ENCODE data around the gene XPO6.

The XPO6 gene

GRCh38 chr16:28140788-28141618 is 70.8 kb downstream of the XPO6 start:
- no peak overlapping the region for H3K9ac ChIP-seq (ENCODE audit: low read length in 5 of 5)
- no peak overlapping the region for H3K4me3 ChIP-seq (ENCODE audit: low read depth in 1 of 5, low read length in 5 of 5)
- H3K27me3 ChIP-seq (ENCODE audit: control insufficient read depth in 5 of 5, insufficient read depth in 4 of 5, low read length in 5 of 5) = no peaks in the 10 kb centered on the region
- H3K9me3 ChIP-seq (ENCODE audit: control insufficient read depth in 5 of 5, low read length in 5 of 5) = no peaks in the 10 kb centered on the region
- peaks cover 23 to 64% (median 33%) of the 10 kb centered on the region in 5 donors for H3K36me3 ChIP-seq (ENCODE audit: control insufficient read depth in 5 of 5, insufficient read depth in 5 of 5, low read length in 5 of 5)
- H3K27ac ChIP-seq (ENCODE audit: low read depth, low read length) = no peak overlapping the region
- peaks cover 0 to 7% (median 0%) of the 10 kb centered on the region in 5 donors for H3K4me1 ChIP-seq (ENCODE audit: control insufficient read depth in 5 of 5, insufficient read depth in 5 of 5, low read length in 5 of 5)

GRCh38 chr16:28139530-28139929 is 72.2 kb downstream of the XPO6 start:
- H3K36me3 ChIP-seq (ENCODE audit: control insufficient read depth in 5 of 5, insufficient read depth in 5 of 5, low read length in 5 of 5) = peaks cover 19 to 59% (median 30%) of the 10 kb centered on the region in 5 donors
- no peak overlapping the region for H3K9ac ChIP-seq (ENCODE audit: low read length in 5 of 5)
- peaks cover 0 to 7% (median 0%) of the 10 kb centered on the region in 5 donors for H3K4me1 ChIP-seq (ENCODE audit: control insufficient read depth in 5 of 5, insufficient read depth in 5 of 5, low read length in 5 of 5)
- H3K4me3 ChIP-seq (ENCODE audit: low read depth in 1 of 5, low read length in 5 of 5) = no peak overlapping the region
- no peak overlapping the region for H3K27ac ChIP-seq (ENCODE audit: low read depth, low read length)
- no peaks in the 10 kb centered on the region for H3K27me3 ChIP-seq (ENCODE audit: control insufficient read depth in 5 of 5, insufficient read depth in 4 of 5, low read length in 5 of 5)
- no peaks in the 10 kb centered on the region for H3K9me3 ChIP-seq (ENCODE audit: control insufficient read depth in 5 of 5, low read length in 5 of 5)

DNA sequence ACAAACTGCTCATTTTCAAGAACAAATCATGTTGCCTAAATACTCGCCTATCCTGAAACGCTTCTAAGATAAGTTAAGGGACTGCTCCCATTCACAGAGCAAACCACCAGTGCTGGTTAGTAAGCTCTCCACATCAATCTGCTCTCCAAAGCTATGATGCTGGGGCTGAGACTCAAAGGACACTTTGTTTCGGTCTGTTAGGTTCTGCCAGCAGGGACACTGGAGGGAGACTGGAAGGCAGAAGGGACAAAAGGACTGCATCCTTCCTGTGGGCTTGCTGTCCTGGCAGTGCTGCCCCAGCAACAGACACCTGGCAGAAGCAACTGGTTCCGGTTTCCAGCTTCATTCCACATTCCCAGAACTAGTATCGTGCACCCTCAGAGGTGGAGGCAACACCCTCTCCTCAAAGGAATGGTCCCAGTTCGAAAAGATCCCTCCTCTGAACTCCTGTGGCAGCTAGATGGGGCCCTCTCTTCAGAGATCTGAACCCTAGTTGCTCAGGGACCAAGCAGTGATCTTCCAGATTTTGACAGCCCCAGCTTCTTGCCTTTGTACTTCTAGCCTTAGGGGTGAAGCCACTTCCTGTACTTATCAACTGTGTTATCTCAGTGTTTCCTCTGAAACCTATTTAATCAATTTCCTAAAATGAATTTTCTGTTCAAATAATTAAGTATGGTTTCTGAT is 74.9 kb downstream of the XPO6 start:
- Histone ChIP-seq H3K4me3 (ENCODE audit: low read depth in 1 of 5, low read length in 5 of 5) (no peak overlapping the region), H3K27me3 (ENCODE audit: control insufficient read depth in 5 of 5, insufficient read depth in 4 of 5, low read length in 5 of 5) (no peaks in the 10 kb centered on the region), H3K36me3 (ENCODE audit: control insufficient read depth in 5 of 5, insufficient read depth in 5 of 5, low read length in 5 of 5) (peaks cover 22 to 67% (median 46%) of the 10 kb centered on the region in 5 donors), H3K27ac (ENCODE audit: low read depth, low read length) (no peak overlapping the region), H3K4me1 (ENCODE audit: control insufficient read depth in 5 of 5, insufficient read depth in 5 of 5, low read length in 5 of 5) (peaks cover 0 to 2% (median 0%) of the 10 kb centered on the region in 5 donors), H3K9ac (ENCODE audit: low read length in 5 of 5) (no peak overlapping the region), H3K9me3 (ENCODE audit: control insufficient read depth in 5 of 5, low read length in 5 of 5) (no peaks in the 10 kb centered on the region)

DNA sequence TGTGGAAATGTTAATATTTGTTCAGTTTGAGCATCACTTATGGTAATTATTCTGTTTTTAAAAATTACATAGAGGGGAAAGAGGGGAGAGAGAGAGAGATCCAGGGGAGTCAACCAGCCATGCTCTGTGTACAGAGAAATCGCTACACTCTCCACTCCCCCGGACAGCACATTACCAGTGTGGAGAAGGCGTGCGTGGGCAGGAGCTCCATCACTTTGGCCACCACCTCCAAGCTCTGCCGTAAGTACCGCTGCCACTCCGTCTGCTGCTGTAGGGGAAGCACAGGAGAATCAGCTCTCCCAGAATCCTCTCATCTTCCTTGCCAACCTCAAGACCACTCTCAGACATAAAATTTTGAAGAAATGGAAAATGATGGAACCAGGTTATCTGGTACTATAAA is 78.1 kb downstream of the XPO6 start:
- H3K9me3 ChIP-seq (ENCODE audit: control insufficient read depth in 5 of 5, low read length in 5 of 5) = no peaks in the 10 kb centered on the region
- peaks cover 15 to 82% (median 63%) of the 10 kb centered on the region in 5 donors for H3K36me3 ChIP-seq (ENCODE audit: control insufficient read depth in 5 of 5, insufficient read depth in 5 of 5, low read length in 5 of 5)
- H3K9ac ChIP-seq (ENCODE audit: low read length in 5 of 5) = no peak overlapping the region
- H3K4me1 ChIP-seq (ENCODE audit: control insufficient read depth in 5 of 5, insufficient read depth in 5 of 5, low read length in 5 of 5) = peaks cover 0 to 3% (median 0%) of the 10 kb centered on the region in 5 donors
- no peaks in the 10 kb centered on the region for H3K27me3 ChIP-seq (ENCODE audit: control insufficient read depth in 5 of 5, insufficient read depth in 4 of 5, low read length in 5 of 5)
- H3K27ac ChIP-seq (ENCODE audit: low read depth, low read length) = no peak overlapping the region
- H3K4me3 ChIP-seq (ENCODE audit: low read depth in 1 of 5, low read length in 5 of 5) = no peak overlapping the region

DNA sequence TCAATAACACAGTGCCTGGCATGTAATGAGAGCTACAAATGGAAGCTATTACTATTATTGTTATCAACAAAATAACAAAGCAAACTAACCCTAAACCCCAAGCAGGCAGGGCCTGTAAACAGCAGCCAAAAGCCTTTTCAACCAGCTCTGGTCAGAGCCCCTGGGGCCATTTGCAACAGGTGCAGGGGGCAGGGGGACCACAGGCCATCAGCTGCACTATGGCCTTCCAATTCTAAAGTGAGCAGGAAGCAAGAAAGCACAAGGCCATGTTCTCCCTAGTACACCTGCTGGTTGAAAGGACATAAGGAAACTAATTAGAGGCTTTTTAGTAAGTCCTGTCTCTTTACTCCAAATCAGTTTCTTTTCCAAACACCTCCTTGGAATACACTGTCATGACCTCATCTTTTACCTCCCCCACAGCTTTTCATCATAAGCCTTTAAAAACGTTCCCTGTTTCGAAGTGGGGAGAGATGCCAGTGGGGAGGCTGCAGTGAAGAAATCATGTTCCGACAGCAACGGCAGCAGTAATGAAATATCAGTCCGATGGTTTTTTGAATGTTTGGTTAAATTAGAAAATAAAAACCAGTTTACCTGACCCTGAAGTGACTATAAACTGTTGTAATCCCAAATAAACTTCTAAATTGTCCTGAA is 79.9 kb downstream of the XPO6 start:
- no peak overlapping the region for H3K4me3 ChIP-seq (ENCODE audit: low read depth in 1 of 5, low read length in 5 of 5)
- no peaks in the 10 kb centered on the region for H3K27me3 ChIP-seq (ENCODE audit: control insufficient read depth in 5 of 5, insufficient read depth in 4 of 5, low read length in 5 of 5)
- peaks cover 13 to 87% (median 78%) of the 10 kb centered on the region in 5 donors for H3K36me3 ChIP-seq (ENCODE audit: control insufficient read depth in 5 of 5, insufficient read depth in 5 of 5, low read length in 5 of 5)
- H3K9me3 ChIP-seq (ENCODE audit: control insufficient read depth in 5 of 5, low read length in 5 of 5) = no peaks in the 10 kb centered on the region
- peaks cover 0 to 3% (median 0%) of the 10 kb centered on the region in 5 donors for H3K4me1 ChIP-seq (ENCODE audit: control insufficient read depth in 5 of 5, insufficient read depth in 5 of 5, low read length in 5 of 5)
- H3K9ac ChIP-seq (ENCODE audit: low read length in 5 of 5) = no peak overlapping the region
- peak overlapping the region; percentile 2 for H3K27ac ChIP-seq (ENCODE audit: low read depth, low read length)

DNA sequence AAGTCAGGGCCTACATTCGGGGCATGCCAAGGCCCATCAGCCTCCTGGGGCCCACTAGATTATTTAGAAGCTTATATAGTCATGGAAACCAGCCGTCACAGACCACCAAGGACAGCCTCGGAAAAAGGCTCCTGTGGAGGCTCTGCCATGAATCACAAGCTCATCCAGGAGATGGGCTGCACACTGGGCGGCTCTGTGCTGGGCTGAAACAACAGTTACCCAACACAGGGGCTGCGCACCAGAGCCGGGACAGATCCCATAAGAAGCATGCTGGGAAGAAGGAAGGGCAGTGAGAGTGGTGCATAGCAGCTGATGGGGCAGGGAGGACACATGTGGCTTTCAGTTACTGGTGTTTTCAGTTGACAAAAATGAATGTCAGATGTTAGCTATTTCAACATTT is 80.6 kb downstream of the XPO6 start:
- H3K9me3 ChIP-seq (ENCODE audit: control insufficient read depth in 5 of 5, low read length in 5 of 5) = no peaks in the 10 kb centered on the region
- H3K27ac ChIP-seq (ENCODE audit: low read depth, low read length) = peak overlapping the region; percentile 2
- peaks cover 0 to 3% (median 0%) of the 10 kb centered on the region in 5 donors for H3K4me1 ChIP-seq (ENCODE audit: control insufficient read depth in 5 of 5, insufficient read depth in 5 of 5, low read length in 5 of 5)
- H3K9ac ChIP-seq (ENCODE audit: low read length in 5 of 5) = no peak overlapping the region
- H3K4me3 ChIP-seq (ENCODE audit: low read depth in 1 of 5, low read length in 5 of 5) = no peak overlapping the region
- H3K36me3 ChIP-seq (ENCODE audit: control insufficient read depth in 5 of 5, insufficient read depth in 5 of 5, low read length in 5 of 5) = peaks cover 13 to 89% (median 82%) of the 10 kb centered on the region in 5 donors
- H3K27me3 ChIP-seq (ENCODE audit: control insufficient read depth in 5 of 5, insufficient read depth in 4 of 5, low read length in 5 of 5) = no peaks in the 10 kb centered on the region

GRCh38 chr16:28130099-28131088 is 81.4 kb downstream of the XPO6 start:
- Histone ChIP-seq H3K27me3 (ENCODE audit: control insufficient read depth in 5 of 5, insufficient read depth in 4 of 5, low read length in 5 of 5) (no peaks in the 10 kb centered on the region), H3K4me3 (ENCODE audit: low read depth in 1 of 5, low read length in 5 of 5) (no peak overlapping the region), H3K9ac (ENCODE audit: low read length in 5 of 5) (no peak overlapping the region), H3K27ac (ENCODE audit: low read depth, low read length) (peak overlapping the region; percentile 60), H3K9me3 (ENCODE audit: control insufficient read depth in 5 of 5, low read length in 5 of 5) (no peaks in the 10 kb centered on the region), H3K36me3 (ENCODE audit: control insufficient read depth in 5 of 5, insufficient read depth in 5 of 5, low read length in 5 of 5) (peaks cover 13 to 95% (median 88%) of the 10 kb centered on the region in 5 donors), H3K4me1 (ENCODE audit: control insufficient read depth in 5 of 5, insufficient read depth in 5 of 5, low read length in 5 of 5) (peaks cover 0 to 3% (median 0%) of the 10 kb centered on the region in 5 donors)

- Histone ChIP-seq H3K4me3 (ENCODE audit: low read depth in 1 of 5, low read length in 5 of 5) (no peak overlapping the region), H3K36me3 (ENCODE audit: control insufficient read depth in 5 of 5, insufficient read depth in 5 of 5, low read length in 5 of 5) (peaks cover 24 to 96% (median 86%) of the 10 kb centered on the region in 5 donors), H3K27ac (ENCODE audit: low read depth, low read length) (no peak overlapping the region), H3K9ac (ENCODE audit: low read length in 5 of 5) (no peak overlapping the region), H3K4me1 (ENCODE audit: control insufficient read depth in 5 of 5, insufficient read depth in 5 of 5, low read length in 5 of 5) (peaks cover 0 to 3% (median 0%) of the 10 kb centered on the region in 5 donors), H3K27me3 (ENCODE audit: control insufficient read depth in 5 of 5, insufficient read depth in 4 of 5, low read length in 5 of 5) (no peaks in the 10 kb centered on the region), H3K9me3 (ENCODE audit: control insufficient read depth in 5 of 5, low read length in 5 of 5) (no peaks in the 10 kb centered on the region)
Observed at GRCh38 chr16:28126684-28127620, 84.8 kb downstream of the XPO6 start.

Measured in subcutaneous abdominal adipose tissue (tissue), 5 donors.